ELR (cell line): Measurements from ENCODE around the gene C6orf118.

Experiments
- DNase-seq: peaks from one replicate; pipeline ENCODE4 v3.0.0-alpha.2; 2015; ENCODE audit warnings: low read depth

The C6orf118 gene

DNA sequence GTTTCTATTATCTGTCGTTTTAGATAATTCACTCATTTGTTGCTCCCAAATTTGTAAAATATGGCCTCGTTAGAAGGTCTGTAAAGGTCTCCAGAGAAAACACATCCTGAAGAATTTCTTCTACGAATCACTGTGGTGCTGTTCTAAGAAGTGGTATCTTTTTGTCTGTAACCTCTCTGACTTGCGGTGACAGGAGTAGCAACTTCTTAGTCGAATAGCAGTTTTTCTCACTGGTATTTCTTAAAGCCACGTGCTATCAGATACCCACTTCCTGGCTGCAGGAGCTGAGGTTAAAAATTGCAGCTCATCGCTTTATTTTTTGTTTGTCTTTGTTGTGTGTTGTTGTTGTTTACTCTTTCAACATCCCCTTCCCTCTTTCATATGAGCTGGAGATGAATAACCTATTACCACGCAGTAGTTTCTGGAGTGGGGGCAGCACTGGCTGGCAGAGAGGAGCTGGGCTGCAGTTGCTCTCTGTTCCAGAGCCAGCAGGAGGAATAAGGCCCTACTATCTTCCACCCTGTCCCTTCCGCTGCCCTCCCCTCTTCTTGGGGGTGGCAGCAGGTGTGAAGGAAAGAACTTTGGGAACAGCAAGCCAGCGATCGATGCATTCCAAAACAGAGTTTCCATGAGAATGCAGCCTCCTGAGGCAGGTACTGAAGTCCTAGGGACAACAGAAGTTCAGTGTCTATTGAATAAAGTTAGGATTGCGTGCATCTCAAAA is 64.7 kb downstream of the C6orf118 start:
- no peak for DNase-seq

DNA sequence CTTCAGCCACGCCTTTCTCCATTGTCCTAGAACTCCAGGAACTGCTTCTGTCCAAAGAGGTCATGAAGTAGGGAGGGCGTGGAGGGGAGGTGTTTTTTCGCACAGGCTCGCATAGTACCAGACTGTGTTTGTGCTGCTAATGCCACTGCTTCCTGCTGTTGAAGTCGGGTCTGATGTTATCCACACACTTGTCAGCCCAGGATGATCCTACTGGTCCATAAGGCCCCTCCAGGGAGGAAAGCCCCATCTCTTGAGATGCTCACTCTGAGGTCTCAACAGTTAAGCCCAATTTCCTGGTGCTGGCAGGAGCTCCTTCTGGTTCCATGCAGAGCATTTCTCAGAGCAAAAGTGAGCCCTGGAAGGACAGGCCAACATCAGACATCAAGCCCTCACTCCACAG is 65.6 kb downstream of the C6orf118 start:
- DNase-seq = no peak

DNA sequence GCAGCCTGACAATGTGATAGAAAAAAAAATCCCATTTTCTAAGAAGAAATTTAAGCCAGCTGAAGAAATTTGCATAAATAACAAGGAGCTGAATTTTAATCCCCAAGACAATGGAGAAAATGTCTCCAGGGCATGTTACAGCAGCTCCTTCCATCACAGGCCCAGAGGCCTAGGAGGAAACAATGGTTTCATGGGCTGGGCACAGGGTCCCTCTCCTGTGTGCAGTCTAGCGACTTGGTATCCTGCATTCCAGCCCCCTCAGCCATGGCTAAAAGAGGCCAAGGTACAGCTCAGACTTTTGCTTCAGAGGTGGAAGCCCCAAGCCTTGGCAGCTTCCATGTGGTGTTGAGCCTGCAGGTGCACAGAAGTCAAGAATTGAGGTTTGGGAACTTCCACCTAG is 73.1 kb downstream of the C6orf118 start:
- no peak for DNase-seq

DNA sequence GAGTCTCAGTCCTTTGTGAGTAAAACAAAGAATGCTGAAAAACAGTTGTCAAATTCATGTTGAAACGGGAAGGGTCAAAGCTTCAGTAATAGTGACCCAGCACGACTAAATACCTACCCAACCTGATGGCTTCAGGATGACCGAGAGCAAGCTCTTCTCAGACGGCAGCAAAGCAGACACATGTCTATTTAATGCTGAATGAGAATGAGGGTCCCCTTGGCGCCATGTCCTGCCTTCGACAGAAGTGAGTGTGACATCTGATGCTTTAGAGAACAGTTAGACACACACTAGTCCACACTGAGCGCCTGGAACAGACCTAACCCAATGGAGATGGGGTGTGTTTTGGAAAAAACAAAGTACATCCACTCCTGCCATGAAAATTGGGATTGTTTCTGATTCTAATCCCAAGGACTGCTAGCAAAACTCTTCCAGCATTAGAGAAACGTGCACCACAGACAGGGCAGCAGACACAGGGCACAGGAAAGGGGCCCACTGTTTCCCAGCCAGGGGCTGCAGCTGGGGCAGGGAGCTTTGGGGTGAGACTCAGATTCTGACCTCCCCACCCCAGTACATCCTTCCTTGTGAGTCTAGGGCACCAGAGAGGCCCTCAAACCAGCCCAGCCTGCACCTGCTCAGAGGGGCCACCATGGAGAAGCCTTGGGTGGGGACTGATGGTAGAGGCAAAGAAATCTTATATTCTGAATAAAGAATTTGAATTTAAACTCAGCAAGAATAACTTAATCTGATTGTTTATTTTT is 76.5 kb downstream of the C6orf118 start:
- DNase-seq = no peak

DNA sequence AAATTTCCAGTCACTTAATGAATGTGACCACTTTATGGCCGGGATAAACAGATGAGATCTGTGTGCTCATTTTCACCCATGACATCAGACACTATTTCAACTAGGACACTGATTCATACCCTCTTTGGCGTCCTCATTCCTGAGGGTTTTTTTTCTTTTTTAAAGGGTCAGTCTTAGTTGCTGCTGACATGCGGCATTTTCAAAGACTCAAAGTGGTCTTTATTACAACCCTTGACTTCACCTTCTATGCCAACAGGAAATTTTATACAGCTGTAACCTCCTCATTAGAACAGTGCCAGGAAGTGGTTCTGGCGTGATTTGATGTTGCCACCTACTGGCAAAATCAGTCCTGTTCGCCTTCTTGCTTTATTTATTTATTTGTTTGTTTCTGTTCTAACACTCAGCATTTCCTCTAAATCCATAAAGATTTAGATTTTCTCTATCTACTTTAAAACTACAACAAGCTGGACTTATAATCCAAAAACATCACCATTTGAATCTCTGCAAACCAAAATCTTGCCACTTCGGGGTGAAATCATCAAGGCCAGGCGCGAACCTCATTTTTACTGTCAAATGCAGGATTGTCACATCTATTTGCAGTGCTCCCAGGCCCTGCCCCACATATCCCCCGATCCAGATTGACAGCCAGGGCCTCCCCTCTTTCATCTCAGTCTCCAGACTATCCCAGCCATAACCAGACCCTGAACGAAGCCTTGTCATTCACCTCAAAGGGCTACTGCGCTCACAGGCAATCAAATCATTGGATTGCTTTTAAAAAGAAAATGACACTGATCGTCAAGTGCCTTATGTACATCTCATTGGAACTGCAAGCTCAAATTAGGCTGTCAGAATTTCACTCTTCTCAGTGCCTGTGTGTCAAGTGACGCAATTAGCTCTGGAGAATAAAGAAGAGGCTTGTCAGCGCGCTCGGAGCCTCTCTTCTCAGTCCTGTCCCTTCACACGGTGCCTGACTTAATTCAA is 77.5 kb downstream of the C6orf118 start:
- DNase-seq = no peak

DNA sequence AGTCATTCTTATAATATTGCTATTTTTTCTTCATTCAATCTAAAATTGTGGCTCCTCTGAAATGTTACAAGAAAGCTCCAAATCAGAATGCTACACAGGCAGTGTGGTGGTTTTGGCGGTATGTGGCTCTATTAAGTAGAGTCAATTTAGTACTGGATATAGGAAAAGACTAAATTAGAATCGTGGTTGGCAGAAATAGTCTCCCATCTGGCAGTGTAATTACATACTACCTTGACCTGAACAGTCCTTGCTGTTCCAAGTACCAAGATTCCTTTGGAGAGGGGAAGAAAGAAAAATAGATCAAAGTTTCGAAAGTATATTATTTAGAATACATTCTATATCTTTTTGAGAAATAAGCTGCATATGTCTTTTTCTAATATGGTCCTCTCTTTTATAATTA is 78.2 kb downstream of the C6orf118 start:
- no peak for DNase-seq
